Sigmoid colon (tissue), 4 donors: ENCODE results near the gene MLF2.

ENCODE experiments used
- POLR2A ChIP-seq, 2 donors: fragments of 450-650 bp; IDR thresholded peaks; one replicate each; pipeline ENCODE4 v1.6.1; 2016; ENCODE audit warnings: antibody characterized with exemption in 2 of 2, mild to moderate bottlenecking in 2 of 2, moderate library complexity in 2 of 2
- POLR2AphosphoS5 ChIP-seq, 4 donors: sonication (generic); formaldehyde crosslinking; IDR thresholded peaks; one replicate each; pipeline ENCODE4 v1.6.1; 2017; ENCODE audit warnings: antibody characterized with exemption in 4 of 4
- TF ChIP-seq, protein P1 (sequence below), 4 experiments: fragments of 450-650 bp in 3 of 4; fragments of 200-600 bp in 1 of 4; IDR thresholded peaks; one replicate each; pipeline ENCODE4 v1.5.1; 2016 to 2019; ENCODE audit warnings: antibody characterized with exemption in 4 of 4, mild to moderate bottlenecking in 3 of 4, moderate library complexity in 2 of 4

DNA sequence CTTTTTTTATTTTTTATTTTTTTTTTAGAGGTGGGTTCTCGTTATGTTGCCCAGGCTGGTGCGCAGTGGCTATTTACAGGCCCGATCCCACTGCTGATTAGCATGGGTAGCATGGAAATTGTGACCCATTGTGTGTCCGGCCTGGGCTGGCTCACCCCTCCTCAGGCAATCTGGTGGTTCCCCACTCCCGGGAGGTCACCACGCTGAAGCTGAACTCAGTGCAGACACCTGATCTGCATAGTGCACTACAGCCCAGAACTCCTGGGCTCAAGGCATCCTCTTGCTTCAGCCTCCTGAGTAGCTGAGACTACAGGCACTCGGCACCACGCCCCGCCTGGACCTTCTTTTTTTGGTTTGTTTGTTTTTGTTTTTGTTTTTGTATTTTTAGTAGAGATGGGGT is 30.9 kb upstream of the MLF2 start:
- TF ChIP-seq, protein P1, sequence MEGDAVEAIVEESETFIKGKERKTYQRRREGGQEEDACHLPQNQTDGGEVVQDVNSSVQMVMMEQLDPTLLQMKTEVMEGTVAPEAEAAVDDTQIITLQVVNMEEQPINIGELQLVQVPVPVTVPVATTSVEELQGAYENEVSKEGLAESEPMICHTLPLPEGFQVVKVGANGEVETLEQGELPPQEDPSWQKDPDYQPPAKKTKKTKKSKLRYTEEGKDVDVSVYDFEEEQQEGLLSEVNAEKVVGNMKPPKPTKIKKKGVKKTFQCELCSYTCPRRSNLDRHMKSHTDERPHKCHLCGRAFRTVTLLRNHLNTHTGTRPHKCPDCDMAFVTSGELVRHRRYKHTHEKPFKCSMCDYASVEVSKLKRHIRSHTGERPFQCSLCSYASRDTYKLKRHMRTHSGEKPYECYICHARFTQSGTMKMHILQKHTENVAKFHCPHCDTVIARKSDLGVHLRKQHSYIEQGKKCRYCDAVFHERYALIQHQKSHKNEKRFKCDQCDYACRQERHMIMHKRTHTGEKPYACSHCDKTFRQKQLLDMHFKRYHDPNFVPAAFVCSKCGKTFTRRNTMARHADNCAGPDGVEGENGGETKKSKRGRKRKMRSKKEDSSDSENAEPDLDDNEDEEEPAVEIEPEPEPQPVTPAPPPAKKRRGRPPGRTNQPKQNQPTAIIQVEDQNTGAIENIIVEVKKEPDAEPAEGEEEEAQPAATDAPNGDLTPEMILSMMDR (IDR thresholded peaks at IDR 0.05), result no peak
- TF ChIP-seq POLR2A (IDR thresholded peaks at IDR 0.05), result no peak
- no peak for TF ChIP-seq POLR2AphosphoS5 (IDR thresholded peaks at IDR 0.05)
